H9 (cell line): Measurements from ENCODE around the gene MTX1. TPM values are rescaled to one million over a fixed set of nuclear protein-coding genes. Genes with fewer than 3 reads are reported as not detected.

Source experiments
- DNase-seq: peaks from one replicate; pipeline ENCODE4 v3.0.0-alpha.2; 2017
- H2AFZ ChIP-seq: one replicate; pipeline ENCODE4 v1.6.1; 2013; ENCODE audit warnings: mild to moderate bottlenecking, low read length, control low read depth, moderate library complexity
- H2AK5ac ChIP-seq: 2 replicates; pipeline ENCODE4 v1.6.1; 2013; ENCODE audit warnings: low read length, control low read depth, mixed read lengths; ENCODE audit not compliant: insufficient read length
- H2BK120ac ChIP-seq: one replicate; pipeline ENCODE4 v1.6.1; 2013; ENCODE audit warnings: low read depth, mild to moderate bottlenecking, low read length, control low read depth, inconsistent platforms; ENCODE audit not compliant: poor library complexity, severe bottlenecking
- H2BK12ac ChIP-seq: 2 replicates; pipeline ENCODE4 v1.6.1; 2013; ENCODE audit warnings: low read length, control low read depth, mixed read lengths, low read depth; ENCODE audit not compliant: insufficient read length
- H2BK15ac ChIP-seq: 2 replicates; pipeline ENCODE4 v1.6.1; 2013; ENCODE audit warnings: low read depth, low read length, control low read depth
- H2BK20ac ChIP-seq: one replicate; pipeline ENCODE4 v1.6.1; 2013; ENCODE audit warnings: low read depth, mild to moderate bottlenecking, low read length, control low read depth, inconsistent platforms; ENCODE audit not compliant: poor library complexity, severe bottlenecking
- H2BK5ac ChIP-seq: 2 replicates; pipeline ENCODE4 v1.6.1; 2013; ENCODE audit warnings: low read length, control low read depth, mixed read lengths; ENCODE audit not compliant: insufficient read length
- H3K14ac ChIP-seq: 2 replicates; pipeline ENCODE4 v1.6.1; 2013; ENCODE audit warnings: low read length, control low read depth; ENCODE audit not compliant: insufficient read depth
- H3K18ac ChIP-seq: 2 replicates; pipeline ENCODE4 v1.6.1; 2013; ENCODE audit warnings: low read depth, mild to moderate bottlenecking, mixed read lengths, low read length, control low read depth; ENCODE audit not compliant: insufficient read length
- H3K23ac ChIP-seq: 2 replicates; pipeline ENCODE4 v1.6.1; 2013; ENCODE audit warnings: low read length, control low read depth, mixed read lengths, low read depth; ENCODE audit not compliant: insufficient read length
- H3K23me2 ChIP-seq: 2 replicates; pipeline ENCODE4 v1.6.1; 2013; ENCODE audit warnings: low read depth, mild to moderate bottlenecking, mixed read lengths, low read length, control low read depth; ENCODE audit not compliant: insufficient read length, poor library complexity, severe bottlenecking
- H3K27ac ChIP-seq: 2 replicates; pipeline ENCODE4 v1.5.1; 2013; ENCODE audit warnings: low read length, control low read depth, mixed read lengths, low read depth; ENCODE audit not compliant: insufficient read length
- H3K27me3 ChIP-seq: 2 replicates; pipeline ENCODE4 v1.6.1; 2013; ENCODE audit warnings: low read length, control low read depth, inconsistent platforms; ENCODE audit not compliant: insufficient read depth
- H3K4ac ChIP-seq: 2 replicates; pipeline ENCODE4 v1.6.1; 2013; ENCODE audit warnings: low read depth, mild to moderate bottlenecking, control low read depth, inconsistent platforms, low read length, moderate library complexity
- H3K4me1 ChIP-seq: 2 replicates; pipeline ENCODE4 v1.6.1; 2013; ENCODE audit warnings: low read length, control low read depth, inconsistent platforms; ENCODE audit not compliant: insufficient read depth
- H3K4me2 ChIP-seq: 2 replicates; pipeline ENCODE4 v1.6.1; 2013; ENCODE audit warnings: low read length, control low read depth, mixed read lengths; ENCODE audit not compliant: insufficient read length, insufficient read depth
- H3K56ac ChIP-seq: 2 replicates; pipeline ENCODE4 v1.6.1; 2013; ENCODE audit warnings: low read depth, mild to moderate bottlenecking, mixed read lengths, low read length, control low read depth; ENCODE audit not compliant: insufficient read length
- H3K79me1 ChIP-seq: 2 replicates; pipeline ENCODE4 v1.6.1; 2013; ENCODE audit warnings: low read depth, mild to moderate bottlenecking, moderate library complexity, low read length, control low read depth, inconsistent platforms; ENCODE audit not compliant: insufficient read depth, poor library complexity, severe bottlenecking
- H3K79me2 ChIP-seq: 2 replicates; pipeline ENCODE4 v1.6.1; 2013; ENCODE audit warnings: low read length, control low read depth, inconsistent platforms; ENCODE audit not compliant: insufficient read depth
- H3K9ac ChIP-seq: 2 replicates; pipeline ENCODE4 v1.6.1; 2013; ENCODE audit warnings: low read length, control low read depth, mixed read lengths; ENCODE audit not compliant: insufficient read length; ENCODE audit errors: extremely low read depth
- H3K9me3 ChIP-seq: one replicate; pipeline ENCODE4 v1.6.1; 2013; ENCODE audit warnings: low read depth, low read length, inconsistent platforms; ENCODE audit not compliant: control insufficient read depth
- H3T11ph ChIP-seq: one replicate; pipeline ENCODE4 v1.6.1; 2013; ENCODE audit warnings: mild to moderate bottlenecking, low read length, control low read depth, inconsistent platforms
- H4K20me1 ChIP-seq: one replicate; pipeline ENCODE4 v1.6.1; 2013; ENCODE audit not compliant: control insufficient read depth, insufficient read length, insufficient read depth
- H4K5ac ChIP-seq: 2 replicates; pipeline ENCODE4 v1.6.1; 2013; ENCODE audit warnings: low read depth, mild to moderate bottlenecking, mixed read lengths, low read length, control low read depth; ENCODE audit not compliant: insufficient read length
- H4K8ac ChIP-seq: replicated peaks from 2 replicates; pipeline ENCODE4 v1.6.1; 2013; ENCODE audit warnings: low read length, control low read depth, mixed read lengths, low read depth; ENCODE audit not compliant: insufficient read length
- H4K91ac ChIP-seq: 2 replicates; pipeline ENCODE4 v1.6.1; 2013; ENCODE audit warnings: low read depth, mild to moderate bottlenecking, moderate library complexity, mixed read lengths, low read length, control low read depth; ENCODE audit not compliant: insufficient read length
- H3K27ac Mint-ChIP-seq, 3 experiments: 2 replicates in 2 of 3; 3 replicates in 1 of 3; pipeline ENCODE4 v1.8.0; 2020 to 2021; ENCODE audit warnings: mixed read lengths in 3 of 3, mild to moderate bottlenecking in 1 of 3, moderate library complexity in 1 of 3
- H3K27me3 Mint-ChIP-seq: 2 replicates; pipeline ENCODE4 v1.8.0; 2021; ENCODE audit warnings: low read depth, mild to moderate bottlenecking, moderate library complexity, mixed read lengths
- H3K36me3 Mint-ChIP-seq, 3 experiments: 2 replicates in 2 of 3; 3 replicates in 1 of 3; pipeline ENCODE4 v1.8.0; 2020 to 2021; ENCODE audit warnings: low read depth in 3 of 3, mixed read lengths in 3 of 3; ENCODE audit not compliant: insufficient read depth in 1 of 3
- H3K4me1 Mint-ChIP-seq, 2 experiments: 2 replicates each; pipeline ENCODE4 v1.8.0; 2020; ENCODE audit warnings: mixed read lengths in 2 of 2
- H3K4me3 Mint-ChIP-seq, 2 experiments: 2 replicates in 1 of 2; 3 replicates in 1 of 2; pipeline ENCODE4 v1.8.0; 2020 to 2021; ENCODE audit warnings: mild to moderate bottlenecking in 2 of 2, mixed read lengths in 2 of 2, moderate library complexity in 1 of 2
- H3K9me3 Mint-ChIP-seq, 2 experiments: 2 replicates in 1 of 2; 3 replicates in 1 of 2; pipeline ENCODE4 v1.8.0; 2020; ENCODE audit warnings: mild to moderate bottlenecking in 2 of 2, mixed read lengths in 2 of 2, moderate library complexity in 1 of 2
- CTCF ChIP-seq: fragments of 200-600 bp; sonication (generic); conservative IDR thresholded peaks from 3 replicates; pipeline ENCODE4 v1.8.0; 2021; ENCODE audit warnings: antibody characterized with exemption, mild to moderate bottlenecking
- WGBS: extraction: QIAGEN DNeasy Blood & Tissue Kit; methylation state at CpG from one replicate; pipeline ENCODE4 v1.1.7; 2013; ENCODE audit warnings: missing lambda C conversion rate, low lambda C conversion rate, mixed read lengths; ENCODE audit not compliant: insufficient read length; ENCODE audit errors: extremely low coverage; 5-methylcytosine and 5-hydroxymethylcytosine counted together
- total RNA-seq: library from RNA; stranded (reverse); gene quantifications from 2 replicates; pipeline ENCODE4 v1.2.1, GENCODE V29; 2021

MTX1 gene
- total RNA-seq, 1 experiment from 2014 or later: 45.0 TPM

- Histone ChIP-seq H3K14ac (no peak overlapping the region), H4K20me1 (no peaks in the 10 kb centered on the region), H4K8ac (no peak overlapping the region), H2BK15ac (no peak overlapping the region), H2BK12ac (no peak overlapping the region), H3K27ac (no peak overlapping the region), H2BK120ac (no peak overlapping the region), H3K9me3 (no peaks in the 10 kb centered on the region), H3K27me3 (no peaks in the 10 kb centered on the region), H3K79me2 (no peaks in the 10 kb centered on the region), H2BK20ac (no peak overlapping the region), H3K56ac (no peak overlapping the region), H3K4ac (no peak overlapping the region), H3K4me1 (no peaks in the 10 kb centered on the region), H3K23me2 (no peaks in the 10 kb centered on the region), H4K5ac (no peak overlapping the region), H4K91ac (no peak overlapping the region), H3K23ac (no peak overlapping the region), H3K4me2 (peak overlapping the region; percentile 7), H2AK5ac (no peak overlapping the region), H2BK5ac (no peak overlapping the region), H3K9ac (no peak overlapping the region), H3K79me1 (no peaks in the 10 kb centered on the region), H2AFZ (no peak overlapping the region), H3T11ph (no peak overlapping the region), H3K18ac (no peak overlapping the region)
- no CpG with 5 or more reads among the region's 7 CpGs for WGBS
- no peak for TF ChIP-seq CTCF
- peaks cover 6 to 12% (median 11%) of the 10 kb centered on the region in 3 experiments for H3K36me3 Mint-ChIP-seq
- DNase-seq: peak; percentile 57
- H3K27me3 Mint-ChIP-seq: peaks cover 1% of the 10 kb centered on the region; the same call in 1 of the 2 replicates
- peak overlapping the region; percentile 50 to 70 for H3K4me3 Mint-ChIP-seq
- no peaks in the 10 kb centered on the region for H3K9me3 Mint-ChIP-seq
- H3K27ac Mint-ChIP-seq: peak overlapping the region; percentile 66 to 90 (median 89)
- peaks cover 11 to 16% of the 10 kb centered on the region in 2 experiments for H3K4me1 Mint-ChIP-seq
Observed at GRCh38 chr1:155218854-155219591, 10.5 kb downstream of the MTX1 start.
